ENCODE measurements around the gene STIMATE.

DNA sequence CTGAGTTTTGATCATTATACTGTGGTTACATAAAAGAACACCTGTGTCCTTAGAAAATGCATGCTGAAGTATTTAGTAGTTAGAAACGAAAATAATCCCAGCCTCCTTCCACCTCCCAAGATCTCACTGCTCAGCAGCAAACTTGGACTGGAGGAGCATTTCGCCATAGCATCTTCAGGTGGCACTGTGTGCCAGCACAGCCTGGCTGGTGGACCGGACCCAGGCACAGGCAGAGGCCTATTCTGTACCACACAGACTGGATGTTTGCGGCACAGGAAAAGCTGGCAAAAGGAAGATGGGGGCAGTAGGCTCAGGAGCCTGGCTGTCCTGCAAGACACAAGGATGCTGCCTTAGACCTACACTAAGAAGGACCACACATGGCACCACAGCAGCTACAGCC, 10.2 kb downstream of the STIMATE start:
- TF ChIP-seq, protein P1, sequence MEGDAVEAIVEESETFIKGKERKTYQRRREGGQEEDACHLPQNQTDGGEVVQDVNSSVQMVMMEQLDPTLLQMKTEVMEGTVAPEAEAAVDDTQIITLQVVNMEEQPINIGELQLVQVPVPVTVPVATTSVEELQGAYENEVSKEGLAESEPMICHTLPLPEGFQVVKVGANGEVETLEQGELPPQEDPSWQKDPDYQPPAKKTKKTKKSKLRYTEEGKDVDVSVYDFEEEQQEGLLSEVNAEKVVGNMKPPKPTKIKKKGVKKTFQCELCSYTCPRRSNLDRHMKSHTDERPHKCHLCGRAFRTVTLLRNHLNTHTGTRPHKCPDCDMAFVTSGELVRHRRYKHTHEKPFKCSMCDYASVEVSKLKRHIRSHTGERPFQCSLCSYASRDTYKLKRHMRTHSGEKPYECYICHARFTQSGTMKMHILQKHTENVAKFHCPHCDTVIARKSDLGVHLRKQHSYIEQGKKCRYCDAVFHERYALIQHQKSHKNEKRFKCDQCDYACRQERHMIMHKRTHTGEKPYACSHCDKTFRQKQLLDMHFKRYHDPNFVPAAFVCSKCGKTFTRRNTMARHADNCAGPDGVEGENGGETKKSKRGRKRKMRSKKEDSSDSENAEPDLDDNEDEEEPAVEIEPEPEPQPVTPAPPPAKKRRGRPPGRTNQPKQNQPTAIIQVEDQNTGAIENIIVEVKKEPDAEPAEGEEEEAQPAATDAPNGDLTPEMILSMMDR (conservative IDR thresholded peaks at IDR 0.05; ENCODE audit: low read length) = no peak
- no peak for TF ChIP-seq EZH2phosphoT487 (IDR thresholded peaks at IDR 0.05; ENCODE audit: borderline replicate concordance, low read depth, low read length)

Measured in OCI-LY7 (cell line).